ENCODE results near the gene ATP6V1B1.

GRCh38 chr2:70960833-70961647 lies 25.3 kb downstream of the ATP6V1B1 start:
- TF ChIP-seq CTCF (conservative IDR thresholded peaks at IDR 0.05; ENCODE audit: low read length), result no peak
- no peak for TF ChIP-seq EZH2phosphoT487 (IDR thresholded peaks at IDR 0.05; ENCODE audit: borderline replicate concordance)

Measured in Loucy (cell line).